Subcutaneous adipose tissue (tissue), 4 donors: ENCODE measurements around the gene MYT1. TPM values are rescaled to one million over a fixed set of nuclear protein-coding genes. Genes with fewer than 3 reads are reported as not detected.

Experiments used
- CTCF ChIP-seq: fragments of 450-650 bp; IDR thresholded peaks from one replicate; pipeline ENCODE4 v1.5.1; 2016; ENCODE audit warnings: low read depth, mild to moderate bottlenecking, control low read depth, antibody characterized with exemption, moderate library complexity
- total RNA-seq, 4 donors: library from RNA; depleted of rRNA; stranded (reverse); fragments of >200 nt; gene quantifications; one replicate each; pipeline ENCODE4 v1.1.0, GENCODE V29; 2016

Gene MYT1
- total RNA-seq, 4 donors from 2014 or later: not detected

- no peak for TF ChIP-seq CTCF
Measured at GRCh38 chr20:64240243-64241015, 76.2 kb downstream of the MYT1 start.

GRCh38 chr20:64241061-64241460, 76.8 kb downstream of the MYT1 start:
- TF ChIP-seq CTCF: no peak

DNA sequence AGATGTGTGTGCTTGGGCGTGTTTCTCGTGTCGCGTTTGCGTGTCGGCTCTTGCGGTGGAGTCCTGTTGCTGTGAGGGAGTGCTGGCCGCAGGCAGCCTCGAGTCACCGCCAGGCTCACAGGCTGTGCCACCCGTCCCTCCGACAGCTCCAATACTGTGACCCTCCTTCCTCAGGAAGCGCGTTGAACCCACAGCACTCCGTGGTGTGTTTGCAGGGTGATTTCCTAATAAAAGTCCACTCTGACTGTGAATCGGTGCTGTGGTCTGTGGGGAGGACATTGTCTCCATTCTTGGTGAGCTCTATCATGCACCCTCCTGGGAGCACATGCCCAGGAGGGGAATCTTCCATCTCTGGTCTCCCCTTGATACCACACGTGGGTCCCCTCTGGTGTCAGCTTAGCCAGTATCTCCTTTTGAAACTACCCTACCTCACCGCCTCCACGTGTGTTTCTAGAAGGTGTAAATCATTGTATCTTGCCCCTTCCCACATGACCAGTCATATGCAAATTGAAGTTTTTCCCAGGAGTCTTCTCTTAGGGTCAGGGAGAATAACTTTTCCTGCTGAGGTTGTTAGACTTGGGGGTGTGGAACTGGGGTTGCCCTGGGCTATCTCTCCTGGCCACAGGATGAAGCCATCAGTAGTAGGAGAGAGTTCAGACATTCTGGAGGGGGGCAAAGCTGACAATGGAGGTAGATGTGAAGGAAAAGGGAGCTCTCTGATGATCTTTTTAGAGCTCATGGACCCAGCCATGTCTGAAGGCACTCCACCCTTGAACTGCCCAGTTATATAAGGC, 77.9 kb downstream of the MYT1 start:
- no peak for TF ChIP-seq CTCF

DNA sequence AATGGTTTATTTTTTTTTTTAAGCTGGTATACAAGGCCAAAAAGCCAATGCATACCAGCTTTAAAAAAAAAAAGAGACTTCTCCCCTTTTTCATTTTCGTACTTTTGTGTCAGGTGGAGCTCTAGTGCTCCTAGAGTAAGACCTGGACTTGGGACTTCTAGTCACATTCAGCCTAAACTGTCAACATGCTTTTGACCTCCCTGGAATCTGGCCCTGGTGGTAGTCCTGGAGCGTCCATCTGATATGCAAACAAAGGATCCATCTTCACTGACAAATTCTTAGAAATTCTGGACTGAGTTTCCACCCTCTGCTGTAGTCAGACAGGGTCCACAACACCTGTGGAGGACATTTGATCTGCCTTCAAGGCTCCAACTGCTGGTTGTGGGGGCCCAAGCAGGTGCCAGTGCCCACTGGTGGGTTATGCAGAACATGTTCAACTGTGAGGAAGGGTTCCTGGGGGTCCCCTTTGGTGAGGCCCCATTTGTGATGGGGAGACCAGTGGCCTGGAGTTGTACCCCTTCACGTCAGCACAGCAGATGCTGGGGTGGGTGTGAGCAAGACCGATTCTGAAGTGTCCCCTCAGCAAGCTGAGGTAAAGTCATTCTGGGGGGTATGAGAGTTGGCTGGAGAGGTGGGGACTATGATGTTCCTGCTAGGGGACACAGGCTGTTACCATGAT, 78.7 kb downstream of the MYT1 start:
- TF ChIP-seq CTCF: no peak

GRCh38 chr20:64244281-64244805, 80.1 kb downstream of the MYT1 start:
- no peak for TF ChIP-seq CTCF

- TF ChIP-seq CTCF: no peak
Measured at GRCh38 chr20:64244870-64245603, 80.8 kb downstream of the MYT1 start.
